ENCODE data around the gene COIL. TPM values are rescaled to one million over a fixed set of nuclear protein-coding genes. Genes with fewer than 3 reads are reported as not detected.

COIL gene
- total RNA-seq, 4 donors from 2014 or later: 10.8 to 13.2 (median 11.4) TPM

DNA sequence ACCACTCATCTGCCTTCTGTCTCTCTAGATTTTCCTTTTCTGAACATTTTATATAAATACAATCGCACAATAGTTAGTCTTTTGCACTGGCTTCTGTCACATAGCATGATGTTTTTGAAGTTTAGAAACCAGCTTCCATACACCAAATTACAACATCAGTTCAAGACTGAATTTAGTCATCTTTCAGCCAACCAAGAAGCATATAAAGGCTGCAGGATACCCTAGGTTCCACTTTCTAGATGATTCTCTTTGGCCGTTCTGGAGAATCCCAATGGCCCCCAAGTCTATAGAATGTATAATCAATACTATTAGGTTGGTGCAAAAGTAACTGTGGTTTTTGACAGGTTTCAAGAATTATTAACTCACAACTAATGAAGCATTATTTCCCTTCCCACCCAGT, 36.5 kb upstream of the COIL start:
- Histone ChIP-seq H3K4me1 (no peaks in the 10 kb centered on the region), H3K36me3 (peaks cover 10 to 99% (median 48%) of the 10 kb centered on the region in 3 donors), H3K9me3 (no peaks in the 10 kb centered on the region), H3K4me3 (no peak overlapping the region), H3K27me3 (no peaks in the 10 kb centered on the region), H3K27ac (no peak overlapping the region)
- 85 to 92% methylated on average over 2 of the region's 2 CpGs for WGBS, 2 donors
- TF ChIP-seq POLR2A (IDR thresholded peaks at IDR 0.05): no peak
- TF ChIP-seq, protein P1, sequence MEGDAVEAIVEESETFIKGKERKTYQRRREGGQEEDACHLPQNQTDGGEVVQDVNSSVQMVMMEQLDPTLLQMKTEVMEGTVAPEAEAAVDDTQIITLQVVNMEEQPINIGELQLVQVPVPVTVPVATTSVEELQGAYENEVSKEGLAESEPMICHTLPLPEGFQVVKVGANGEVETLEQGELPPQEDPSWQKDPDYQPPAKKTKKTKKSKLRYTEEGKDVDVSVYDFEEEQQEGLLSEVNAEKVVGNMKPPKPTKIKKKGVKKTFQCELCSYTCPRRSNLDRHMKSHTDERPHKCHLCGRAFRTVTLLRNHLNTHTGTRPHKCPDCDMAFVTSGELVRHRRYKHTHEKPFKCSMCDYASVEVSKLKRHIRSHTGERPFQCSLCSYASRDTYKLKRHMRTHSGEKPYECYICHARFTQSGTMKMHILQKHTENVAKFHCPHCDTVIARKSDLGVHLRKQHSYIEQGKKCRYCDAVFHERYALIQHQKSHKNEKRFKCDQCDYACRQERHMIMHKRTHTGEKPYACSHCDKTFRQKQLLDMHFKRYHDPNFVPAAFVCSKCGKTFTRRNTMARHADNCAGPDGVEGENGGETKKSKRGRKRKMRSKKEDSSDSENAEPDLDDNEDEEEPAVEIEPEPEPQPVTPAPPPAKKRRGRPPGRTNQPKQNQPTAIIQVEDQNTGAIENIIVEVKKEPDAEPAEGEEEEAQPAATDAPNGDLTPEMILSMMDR (IDR thresholded peaks at IDR 0.05): no peak
- no peak for DNase-seq
- intact Hi-C loops (cut with DNase I): no loop called here

- Histone ChIP-seq H3K4me3 (no peak overlapping the region), H3K9me3 (no peaks in the 10 kb centered on the region), H3K4me1 (no peaks in the 10 kb centered on the region), H3K27me3 (no peaks in the 10 kb centered on the region), H3K27ac (no peak overlapping the region), H3K36me3 (peaks cover 0 to 99% (median 46%) of the 10 kb centered on the region in 3 donors)
- 82 to 100% methylated on average over 1 of the region's 1 CpG for WGBS, 2 donors
- no peak for DNase-seq
- no peak for TF ChIP-seq POLR2A (IDR thresholded peaks at IDR 0.05)
- TF ChIP-seq, protein P1 (IDR thresholded peaks at IDR 0.05): no peak
- intact Hi-C loops (cut with DNase I): no loop called here
These were observed 34.9 kb upstream of the COIL start for GRCh38 chr17:56995766-56996165.

DNA sequence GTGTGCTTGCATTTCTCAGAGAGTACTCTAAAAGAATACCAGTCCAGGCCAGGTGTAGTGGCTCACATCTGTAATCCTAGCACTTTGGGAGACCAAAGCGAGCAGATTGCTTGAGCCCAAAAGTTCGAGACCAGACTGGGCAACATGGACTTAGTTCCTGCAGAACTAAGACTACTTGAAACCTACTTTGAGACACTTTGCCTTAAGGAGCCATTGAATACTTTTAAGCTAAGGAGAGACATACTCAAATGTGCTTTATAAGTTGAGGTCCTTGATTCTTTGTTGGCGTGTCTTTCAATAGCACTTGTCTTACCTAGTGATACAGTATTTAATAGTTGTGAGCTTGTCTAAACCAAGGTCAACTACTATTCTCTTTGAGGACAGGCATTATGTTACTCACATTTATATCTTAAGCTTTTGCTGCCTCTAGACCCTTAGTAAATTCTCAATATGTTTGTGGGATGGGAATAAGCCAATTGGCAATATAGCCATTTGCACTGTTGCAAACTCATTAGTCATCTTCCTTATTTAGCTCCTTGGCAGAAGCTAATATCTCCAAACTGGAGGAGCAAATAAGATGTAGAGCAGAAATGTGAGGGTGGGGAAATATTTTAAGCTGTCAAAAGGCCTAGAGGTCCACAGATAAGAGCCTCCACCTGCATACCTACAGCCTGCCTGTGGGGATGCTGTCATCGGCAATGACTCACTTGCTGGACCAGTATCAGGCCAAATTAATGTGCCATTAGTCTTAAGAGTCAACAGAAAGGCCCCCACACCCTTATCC, 33.4 kb upstream of the COIL start:
- H3K9me3 ChIP-seq: no peaks in the 10 kb centered on the region
- intact Hi-C loops (cut with DNase I): no loop called here
- H3K36me3 ChIP-seq: peaks cover 0 to 100% (median 50%) of the 10 kb centered on the region in 3 donors
- H3K4me3 ChIP-seq: no peak overlapping the region
- no peaks in the 10 kb centered on the region for H3K27me3 ChIP-seq
- TF ChIP-seq, protein P1 (IDR thresholded peaks at IDR 0.05): no peak
- no peak for TF ChIP-seq POLR2A (IDR thresholded peaks at IDR 0.05)
- H3K27ac ChIP-seq: no peak overlapping the region
- H3K4me1 ChIP-seq: no peaks in the 10 kb centered on the region
- DNase-seq: no peak
- 82 to 83% methylated on average over 4 of the region's 4 CpGs for WGBS, 2 donors

GRCh38 chr17:56992364-56992763, 31.5 kb upstream of the COIL start:
- peaks cover 0 to 100% (median 54%) of the 10 kb centered on the region in 3 donors for H3K36me3 ChIP-seq
- no peak for TF ChIP-seq POLR2A (IDR thresholded peaks at IDR 0.05)
- TF ChIP-seq, protein P1 (IDR thresholded peaks at IDR 0.05): no peak
- no peak for DNase-seq

GRCh38 chr17:56988901-56989572, 28.2 kb upstream of the COIL start:
- intact Hi-C loops (cut with DNase I): no loop called here
- TF ChIP-seq, protein P1 (IDR thresholded peaks at IDR 0.05): no peak
- TF ChIP-seq POLR2A (IDR thresholded peaks at IDR 0.05): no peak
- H3K36me3 ChIP-seq: peaks cover 0 to 100% (median 39%) of the 10 kb centered on the region in 3 donors
- no peak overlapping the region for H3K27ac ChIP-seq
- no peaks in the 10 kb centered on the region for H3K4me1 ChIP-seq
- H3K4me3 ChIP-seq: no peak overlapping the region
- no peaks in the 10 kb centered on the region for H3K27me3 ChIP-seq
- no peak for DNase-seq
- 92 to 94% methylated on average over 4 of the region's 4 CpGs for WGBS, 2 donors
- H3K9me3 ChIP-seq: no peaks in the 10 kb centered on the region

More at GRCh38 chr17:56992364-56992763, 31.5 kb upstream of the COIL start:
- H3K4me1 ChIP-seq: no peaks in the 10 kb centered on the region
- H3K9me3 ChIP-seq: no peaks in the 10 kb centered on the region
- intact Hi-C loops (cut with DNase I): no loop called here
- H3K4me3 ChIP-seq: no peak overlapping the region
- no peaks in the 10 kb centered on the region for H3K27me3 ChIP-seq
- WGBS, 2 donors: 53 to 81% methylated on average over 1 of the region's 1 CpG
- H3K27ac ChIP-seq: no peak overlapping the region

Measured in esophagus squamous epithelium (tissue), 5 donors.